Measurements from ENCODE around the gene CEBPE. TPM values are rescaled to one million over a fixed set of nuclear protein-coding genes. Genes with fewer than 3 reads are reported as not detected.

CEBPE gene
- total and polyA plus RNA-seq, 2 donors (not counting 3 experiments of a cell fraction or from before 2014, with no cell fraction given), result not detected

GRCh38 chr14:23104591-23105347 is 14.3 kb downstream of the CEBPE start, which contains the start of gene CIROP:
Gene CIROP (minus strand): TSS chr14:23104989. CDS start chr14:23104920, 69 bp downstream.
- FAIRE-seq, result no peak

GRCh38 chr14:23104070-23104590 is 14.9 kb downstream of the CEBPE start:
- DNase-seq (ENCODE audit: low read depth, low spot score), result no peak
- no peaks in the 10 kb centered on the region for H3K9me1 ChIP-seq (replicated peaks; ENCODE audit: control insufficient read depth, extremely low read depth, insufficient read depth, low read length)
- peaks cover 0 to 2% of the 10 kb centered on the region in 2 experiments for H3K36me3 ChIP-seq (ENCODE audit: control insufficient read depth in 2 of 2, extremely low read depth in 1 of 2, insufficient read depth in 2 of 2, low read length in 2 of 2)
- no TSS peak for BruUV-seq (replicated peaks)
- intact Hi-C loops (cut with micrococcal nuclease) (no loop called here), dilution Hi-C loops (cut with MboI; ENCODE audit: extremely low pct_ligation_motif_present, low sequenced_read_pairs) (no loop called here)
- no peaks in the 10 kb centered on the region for H3K9me3 ChIP-seq (replicated peaks; ENCODE audit: control insufficient read depth, insufficient read depth, low read length)
- FAIRE-seq, result no peak
- CTCF ChIA-PET, result interaction anchor here (1.3 to 1.5 kb wide), 2 partner anchors 16 to 35 kb away, joined by 3 to 5 read pairs; no protein-coding TSS in a partner anchor
- H3K4me3 ChIP-seq (replicated peaks in 1 of 3; ENCODE audit: insufficient read depth in 1 of 3, low read depth in 1 of 3, low read length in 3 of 3), result no peak overlapping the region
- H2AFZ ChIP-seq (ENCODE audit: low read depth, low read length), result no peak overlapping the region
- H4K20me1 ChIP-seq (replicated peaks; ENCODE audit: control insufficient read depth, extremely low read depth, insufficient read depth, low read length), result no peaks in the 10 kb centered on the region
- H3K27me3 ChIP-seq (ENCODE audit: control insufficient read depth in 2 of 2, insufficient read depth in 2 of 2, low read length in 2 of 2), result no peaks in the 10 kb centered on the region
- TF ChIP-seq POLR2AphosphoS5 (IDR thresholded peaks at IDR 0.05; ENCODE audit: insufficient read depth, low read depth, low read length) (no peak), MAX (IDR thresholded peaks at IDR 0.05; ENCODE audit: insufficient read depth, insufficient read length) (no peak), CTCF (IDR thresholded peaks at IDR 0.05; ENCODE audit: extremely low read depth in 1 of 2, insufficient read depth in 1 of 2, low read depth in 1 of 2, low read length in 2 of 2) (no peak), MYC (IDR thresholded peaks at IDR 0.05; ENCODE audit: low read depth, low read length) (no peak), JUN (IDR thresholded peaks at IDR 0.05; ENCODE audit: borderline replicate concordance, insufficient read depth, insufficient read length, low read depth) (no peak), EZH2 (IDR thresholded peaks at IDR 0.05; ENCODE audit: borderline replicate concordance, low read depth, low read length, severe bottlenecking) (no peak), POLR2A (IDR thresholded peaks at IDR 0.05; ENCODE audit: low read depth, low read length) (no peak), FOS (IDR thresholded peaks at IDR 0.05; ENCODE audit: borderline replicate concordance, insufficient read depth, low read length) (no peak), GATA2 (IDR thresholded peaks at IDR 0.05; ENCODE audit: insufficient read depth, insufficient read length, low read depth, low read length) (no peak)
- peaks cover 2% of the 10 kb centered on the region for H3K79me2 ChIP-seq (ENCODE audit: control insufficient read depth, insufficient read depth, low read length)
- no peak overlapping the region for H3K9ac ChIP-seq (replicated peaks; ENCODE audit: extremely low read depth, insufficient read depth, low read length)
- POLR2A ChIA-PET, result no interaction called here
- no peak overlapping the region for H3K27ac ChIP-seq (ENCODE audit: insufficient read depth, low read depth, low read length)
- H3K4me2 ChIP-seq (ENCODE audit: insufficient read depth, low read length), result no peak overlapping the region
- no peaks in the 10 kb centered on the region for H3K4me1 ChIP-seq (ENCODE audit: control insufficient read depth, extremely low read depth, insufficient read depth, low read length)

More at GRCh38 chr14:23104591-23105347, 14.3 kb downstream of the CEBPE start, which contains the start of gene CIROP:
- TF ChIP-seq MYC (IDR thresholded peaks at IDR 0.05; ENCODE audit: low read depth, low read length), result no peak
- no peak for TF ChIP-seq POLR2AphosphoS5 (IDR thresholded peaks at IDR 0.05; ENCODE audit: insufficient read depth, low read depth, low read length)
- Histone ChIP-seq H3K4me1 (ENCODE audit: control insufficient read depth, extremely low read depth, insufficient read depth, low read length) (no peaks in the 10 kb centered on the region), H3K9ac (replicated peaks; ENCODE audit: extremely low read depth, insufficient read depth, low read length) (no peak within 1 kb of the TSS), H3K4me2 (ENCODE audit: insufficient read depth, low read length) (no peak within 1 kb of the TSS), H3K9me1 (replicated peaks; ENCODE audit: control insufficient read depth, extremely low read depth, insufficient read depth, low read length) (no peaks in the 10 kb centered on the region), H3K36me3 (ENCODE audit: control insufficient read depth in 2 of 2, extremely low read depth in 1 of 2, insufficient read depth in 2 of 2, low read length in 2 of 2) (no peaks in the 10 kb centered on the region), H2AFZ (ENCODE audit: low read depth, low read length) (no peak within 1 kb of the TSS), H3K27ac (ENCODE audit: insufficient read depth, low read depth, low read length) (no peak within 1 kb of the TSS), H3K27me3 (ENCODE audit: control insufficient read depth in 2 of 2, insufficient read depth in 2 of 2, low read length in 2 of 2) (no peaks in the 10 kb centered on the region), H4K20me1 (replicated peaks; ENCODE audit: control insufficient read depth, extremely low read depth, insufficient read depth, low read length) (no peaks in the 10 kb centered on the region), H3K4me3 (replicated peaks in 1 of 3; ENCODE audit: insufficient read depth in 1 of 3, low read depth in 1 of 3, low read length in 3 of 3) (no peak within 1 kb of the TSS), H3K79me2 (ENCODE audit: control insufficient read depth, insufficient read depth, low read length) (no peaks in the 10 kb centered on the region), H3K9me3 (replicated peaks; ENCODE audit: control insufficient read depth, insufficient read depth, low read length) (no peaks in the 10 kb centered on the region)
- BruUV-seq (replicated peaks), result no TSS peak
- CTCF ChIA-PET, result interaction anchor here (1.1 to 1.3 kb wide), 2 partner anchors 16 to 36 kb away, joined by 5 read pairs; no protein-coding TSS in a partner anchor
- dilution Hi-C loops (cut with MboI; ENCODE audit: extremely low pct_ligation_motif_present, low sequenced_read_pairs) (no loop called here), intact Hi-C loops (cut with micrococcal nuclease) (loop anchor here (5.0 kb wide), 1 partner anchor 112 kb away; no protein-coding TSS in a partner anchor)
- DNase-seq (ENCODE audit: low read depth, low spot score), result no peak
- POLR2A ChIA-PET, result no interaction called here

All from endothelial cell of umbilical vein (primary cell).